Measurements from ENCODE around the gene NUPR1.
A peak's percentile ranks its signal among the peaks of the same experiment; 100 is the strongest.
"Not testable (repeated sequence)": the region's sequence is repeated elsewhere in the genome, so short reads cannot be mapped to it uniquely, and the experiment has no call there.

The NUPR1 gene

GRCh38 chr16:28554634-28555423 is 16.1 kb upstream of the NUPR1 start:
- DNase-seq: no peak

- DNase-seq: peak; percentile 99
These were observed 15.2 kb upstream of the NUPR1 start, which contains the start of gene SGF29 for GRCh38 chr16:28553776-28554633. Gene SGF29 (plus strand): TSS chr16:28553920. CDS start chr16:28581070, 27,150 bp downstream.

GRCh38 chr16:28549301-28549899 is 10.6 kb upstream of the NUPR1 start:
- DNase-seq: no peak

DNA sequence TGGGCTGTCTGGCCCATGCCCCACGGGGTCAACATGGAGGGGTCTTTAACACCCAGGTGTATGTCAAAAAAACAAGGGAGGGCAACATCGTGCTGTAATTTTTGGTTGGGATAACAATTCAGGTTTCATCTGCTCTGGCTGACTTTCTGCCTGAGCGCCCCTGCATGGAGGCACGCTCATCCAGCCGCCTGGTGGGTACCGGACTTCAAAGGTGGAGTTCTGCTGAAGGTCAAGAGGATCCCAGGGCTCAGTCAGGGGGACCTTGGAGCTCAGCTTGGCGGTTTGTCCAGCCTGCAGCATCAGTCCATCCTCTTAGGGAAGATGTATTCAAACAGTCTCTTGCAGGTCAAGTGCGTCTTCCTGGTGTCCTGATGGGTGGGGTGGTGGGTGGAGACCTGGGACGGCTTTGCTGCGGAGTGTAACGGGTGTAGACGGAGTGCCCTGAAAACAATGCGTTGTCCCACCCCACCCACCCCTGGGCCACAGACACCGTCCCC is 9.6 kb upstream of the NUPR1 start:
- no peak for DNase-seq

GRCh38 chr16:28546626-28547025 is 7.9 kb upstream of the NUPR1 start:
- no peak for DNase-seq

- not testable (repeated sequence) for DNase-seq
These were observed 7.2 kb upstream of the NUPR1 start for GRCh38 chr16:28545964-28546363.

GRCh38 chr16:28544998-28545397 is 6.2 kb upstream of the NUPR1 start:
- DNase-seq: no peak

DNA sequence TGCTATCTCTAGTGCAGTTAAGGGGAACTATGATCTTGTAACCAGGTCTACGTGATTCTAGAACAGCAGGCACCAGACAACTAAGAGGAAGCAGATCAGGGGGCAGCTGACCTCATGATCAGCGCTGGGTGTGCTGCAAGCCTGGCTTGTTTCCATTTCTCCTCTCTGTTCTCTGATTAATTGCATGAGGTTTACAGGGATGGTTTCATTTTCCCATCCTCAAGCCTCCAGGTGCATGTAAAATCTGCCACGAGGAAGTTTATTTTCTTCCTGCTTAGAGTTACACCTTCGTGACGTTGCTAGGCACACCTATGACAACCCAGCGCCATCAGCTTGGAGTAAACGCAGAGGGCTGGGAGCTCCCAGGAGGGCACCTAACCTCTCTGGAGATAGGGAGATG is 4.3 kb upstream of the NUPR1 start:
- DNase-seq: no peak

- DNase-seq: no peak
These were observed 3.9 kb upstream of the NUPR1 start for GRCh38 chr16:28542646-28543045.

DNA sequence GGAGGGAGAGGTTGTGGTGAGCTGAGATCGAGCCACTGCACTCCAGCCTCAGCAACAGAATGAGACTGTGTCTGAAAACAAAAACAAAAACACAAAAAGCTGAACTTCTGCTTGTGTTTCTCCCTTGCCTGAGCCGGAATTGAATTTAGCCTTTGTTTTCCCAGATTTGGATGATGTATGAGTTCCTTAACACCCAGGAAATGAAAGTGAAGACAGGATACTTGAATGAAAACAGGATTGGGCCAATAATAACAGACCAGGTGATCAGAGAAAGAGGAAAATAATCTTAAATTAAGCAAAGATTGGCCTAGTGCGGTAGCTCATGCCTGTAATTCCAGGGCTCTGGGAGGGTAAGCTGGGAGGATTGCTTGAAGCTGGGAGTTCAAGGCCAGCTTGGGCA is 1.6 kb upstream of the NUPR1 start:
- no peak for DNase-seq

DNA sequence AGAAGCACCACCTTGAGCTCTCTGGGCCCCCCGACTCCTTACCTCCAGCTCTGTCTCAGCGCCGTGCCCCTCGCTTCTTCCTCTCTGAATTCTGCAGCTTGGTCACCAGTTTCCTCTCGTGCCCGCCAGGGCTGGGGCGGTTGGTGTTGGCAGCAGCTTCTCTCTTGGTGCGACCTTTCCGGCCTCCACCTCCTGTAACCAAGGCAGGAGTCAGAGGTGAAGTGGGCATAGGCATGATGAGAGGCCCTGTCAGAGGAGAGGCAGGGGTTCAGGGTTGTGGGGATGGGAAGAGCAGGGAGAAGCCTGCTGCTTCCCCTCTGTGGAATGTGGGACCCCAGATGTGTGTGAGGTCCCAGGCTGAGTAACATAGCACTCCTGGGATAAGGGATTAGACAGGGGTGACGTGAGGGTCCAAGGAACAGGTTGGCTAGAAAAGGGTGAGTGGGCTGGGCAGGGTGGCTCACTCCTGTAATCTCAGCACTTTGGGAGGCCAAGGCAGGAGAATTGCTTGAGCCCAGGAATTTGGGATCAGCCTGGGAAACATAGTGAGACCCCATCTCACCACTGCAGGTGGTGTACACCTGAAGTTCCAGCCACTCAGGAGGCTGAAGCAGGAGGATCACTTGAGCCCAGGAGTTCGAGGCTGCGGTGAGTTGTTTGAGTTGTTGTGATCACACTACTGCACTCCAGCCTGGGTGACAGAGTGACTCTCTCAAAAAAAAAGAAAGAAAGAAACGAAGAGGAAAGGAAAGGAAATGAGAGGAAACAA is 626 bp downstream of the NUPR1 start:
- no peak for DNase-seq

DNA sequence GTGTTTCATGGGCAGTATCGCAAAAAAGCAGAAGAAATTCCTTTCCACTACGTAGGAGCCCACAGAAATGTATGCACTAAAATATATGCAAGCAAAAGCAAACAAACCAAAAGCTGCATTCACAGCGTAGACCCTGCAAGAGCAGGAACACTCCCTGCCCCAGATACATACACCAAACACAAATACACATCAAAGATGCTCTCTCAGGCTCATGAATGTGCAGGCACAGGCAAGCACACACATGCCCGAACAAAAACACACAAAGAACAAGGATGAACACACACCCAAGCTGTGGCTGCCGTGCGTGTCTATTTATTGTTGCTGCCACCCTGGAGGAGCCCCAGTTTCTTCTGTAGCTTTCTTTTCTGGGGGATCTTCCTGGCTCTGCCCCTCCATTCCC is 1.7 kb downstream of the NUPR1 start:
- DNase-seq: peak; percentile 28

DNA sequence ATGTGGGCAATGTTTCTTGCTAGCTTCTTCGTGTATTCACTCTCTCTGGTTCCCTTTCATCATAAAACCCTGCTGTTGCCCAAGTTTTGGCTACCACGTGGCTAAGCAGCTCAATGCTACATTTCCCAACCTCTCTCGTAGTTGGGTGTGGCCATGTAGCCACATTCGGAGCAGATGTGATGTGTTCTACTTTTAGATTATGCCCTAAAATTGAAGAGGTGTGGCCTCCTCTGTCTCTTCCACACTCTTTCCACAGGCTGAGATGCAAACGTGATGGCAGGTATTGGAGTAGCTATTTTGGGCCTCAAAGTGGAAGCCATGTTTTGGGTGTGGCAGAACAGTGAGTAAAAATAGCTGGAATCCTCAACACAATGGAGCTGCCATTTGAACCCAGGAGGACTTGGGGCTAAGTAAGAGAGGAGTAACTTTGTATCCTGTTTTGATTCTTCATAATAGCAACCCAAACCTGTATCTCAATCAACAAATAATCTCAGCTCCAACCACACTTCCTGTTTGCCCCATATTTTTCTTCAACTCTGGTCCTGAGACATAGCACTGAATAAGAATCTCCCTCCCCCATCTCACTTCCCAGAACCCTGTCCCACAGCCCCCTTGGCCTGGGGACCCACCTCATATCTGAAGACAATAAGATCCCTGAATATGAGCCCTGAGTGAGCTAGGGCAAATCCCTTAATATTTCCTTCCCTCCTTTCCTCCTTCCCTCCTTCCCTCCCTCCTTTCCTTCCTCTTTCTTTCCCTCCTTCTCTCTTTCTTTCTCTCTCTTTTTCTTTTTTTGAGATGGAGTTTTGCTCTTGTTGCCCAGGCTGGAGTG is 4.0 kb downstream of the NUPR1 start:
- no peak for DNase-seq

DNA sequence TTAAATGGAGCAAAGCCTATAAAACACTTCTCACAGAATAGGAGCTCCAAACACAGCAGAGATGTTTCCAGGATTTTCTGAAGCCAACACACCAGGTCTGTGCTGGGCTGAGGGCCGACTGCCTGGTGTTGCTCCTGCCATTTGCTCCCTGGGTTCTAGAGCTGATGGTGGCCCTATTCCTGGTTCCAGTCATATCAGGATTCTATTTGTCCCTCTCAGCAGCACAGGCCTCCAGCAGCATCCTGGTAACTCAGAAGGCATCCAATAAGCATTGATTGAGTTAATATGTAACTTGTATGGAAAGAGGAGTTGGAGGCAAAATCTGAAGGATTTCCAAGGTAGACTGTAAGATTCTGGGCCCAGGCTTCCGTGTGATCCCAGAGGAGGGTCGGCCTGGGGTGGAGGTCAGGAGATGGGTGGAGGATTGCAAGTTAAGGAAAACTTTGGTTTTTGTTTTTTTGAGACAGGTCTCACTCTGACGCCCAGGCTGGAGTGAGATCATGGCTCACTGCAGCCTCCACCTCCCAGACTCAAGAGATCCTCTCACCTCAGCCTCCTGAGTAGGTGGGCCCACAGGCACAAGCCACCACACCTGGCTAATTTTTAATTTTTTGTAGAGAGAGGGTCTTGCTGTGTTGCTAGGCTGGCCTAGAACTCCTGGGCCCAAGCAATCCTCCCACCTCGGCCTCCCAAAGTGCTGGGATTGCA is 5.7 kb downstream of the NUPR1 start:
- DNase-seq: no peak

DNA sequence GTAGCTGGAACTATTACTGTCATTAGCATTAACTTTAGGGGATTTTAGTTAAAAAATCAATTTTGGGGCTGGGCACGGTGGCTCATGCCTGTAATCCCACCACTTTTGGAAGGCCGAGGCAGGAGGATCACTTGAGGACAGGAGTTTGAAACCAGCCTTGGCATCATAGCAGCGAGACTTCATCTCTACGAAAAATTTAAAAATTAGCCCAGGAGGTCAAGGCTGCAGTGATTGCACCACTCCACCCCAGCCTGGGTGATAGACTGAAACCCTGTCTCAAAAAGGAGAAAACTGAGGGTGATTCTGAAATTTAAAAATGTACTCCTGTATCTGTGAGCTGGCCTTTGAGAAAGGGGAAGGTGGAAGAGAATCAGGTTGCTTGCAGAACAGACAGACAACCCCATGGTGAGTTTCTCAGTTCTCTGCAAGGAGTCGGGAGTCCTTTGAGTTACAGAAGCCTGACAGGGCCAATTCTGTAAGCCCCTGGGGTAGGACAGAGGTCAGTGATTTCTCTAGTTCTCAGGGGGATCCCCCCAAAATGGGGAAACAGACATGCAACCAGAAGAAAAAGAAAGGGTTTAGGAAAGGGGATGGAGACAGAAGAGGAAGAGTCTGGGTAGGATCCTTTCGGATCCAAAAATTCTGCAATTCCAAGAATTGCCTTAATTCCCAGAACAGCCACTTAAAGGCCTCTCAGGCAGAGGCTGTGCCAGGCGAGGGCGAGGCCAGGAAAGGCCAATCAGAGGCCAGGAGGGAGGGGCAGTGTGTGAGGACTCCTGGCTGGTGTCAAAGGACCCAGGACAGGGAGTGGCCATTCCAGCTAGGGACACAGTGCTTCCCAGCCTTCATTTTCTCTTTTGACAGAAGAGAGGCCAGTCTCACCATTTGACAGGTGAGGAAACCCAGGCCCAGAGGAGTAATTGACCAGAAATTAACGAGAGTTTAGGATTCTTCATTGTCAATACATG is 6.7 kb downstream of the NUPR1 start:
- DNase-seq: no peak

DNA sequence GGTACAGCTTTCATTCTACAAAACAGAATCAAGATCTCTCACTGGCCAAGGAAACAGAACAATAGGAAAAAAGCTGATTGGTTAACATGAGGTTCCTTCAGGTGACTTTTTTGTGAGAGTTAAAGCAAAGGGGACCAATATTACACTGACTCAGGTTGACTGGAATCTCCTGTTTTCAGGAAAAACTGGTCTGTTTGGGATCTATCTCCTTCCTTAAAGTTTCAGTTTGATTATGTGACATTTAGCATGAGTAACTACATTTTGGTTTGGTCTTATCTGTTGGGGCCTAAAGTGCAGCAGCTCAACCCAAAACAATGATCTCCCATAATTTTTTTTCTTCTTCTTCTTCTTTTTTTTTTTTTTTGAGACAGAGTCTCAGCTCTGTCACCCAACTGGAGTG is 9.7 kb downstream of the NUPR1 start:
- DNase-seq: no peak

- no peak for DNase-seq
These were observed 10.3 kb downstream of the NUPR1 start for GRCh38 chr16:28528463-28528867.

- DNase-seq: no peak
These were observed 10.8 kb downstream of the NUPR1 start for GRCh38 chr16:28527985-28528384.

- DNase-seq: not testable (repeated sequence)
These were observed 11.5 kb downstream of the NUPR1 start for GRCh38 chr16:28527100-28527785.
